ENCODE data around the gene BYSL. TPM values are rescaled to one million over a fixed set of nuclear protein-coding genes. Genes with fewer than 3 reads are reported as not detected.
"Not testable (repeated sequence)": the region's sequence is repeated elsewhere in the genome, so short reads cannot be mapped to it uniquely, and the experiment has no call there.

BYSL gene
- polyA plus RNA-seq, 1 donor from 2014 or later: 19.8 TPM

DNA sequence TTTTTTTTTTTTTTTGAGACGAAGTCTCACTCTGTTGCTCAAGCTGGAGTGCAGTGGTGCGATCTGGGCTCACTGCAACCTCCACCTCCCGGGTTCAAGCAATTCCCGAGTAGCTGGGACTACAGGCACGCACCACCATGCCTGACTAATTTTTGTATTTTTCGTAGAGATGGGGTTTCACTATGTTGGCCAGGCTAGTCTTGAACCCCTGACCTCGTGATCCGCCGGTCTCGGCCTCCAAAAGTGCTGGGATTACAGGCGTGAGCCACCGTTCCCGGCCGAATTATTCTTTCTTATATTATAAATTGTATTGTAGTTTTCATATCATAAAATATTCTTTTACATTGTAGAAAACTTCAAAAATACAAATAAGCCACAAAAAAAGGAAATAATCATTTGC is 21.6 kb downstream of the BYSL start:
- H3K9me3 ChIP-seq (ENCODE audit: low read length); H3K27me3 ChIP-seq (ENCODE audit: insufficient read depth, low read depth, low read length); H2AFZ ChIP-seq (ENCODE audit: low read depth, low read length); H4K20me1 ChIP-seq (ENCODE audit: insufficient read depth); H3K4me2 ChIP-seq (ENCODE audit: low read length); H3K27ac ChIP-seq (ENCODE audit: low read length); H3K9me2 ChIP-seq (ENCODE audit: insufficient read depth, low read length); H3K9ac ChIP-seq (ENCODE audit: low read length); H3F3A ChIP-seq (ENCODE audit: insufficient read depth, low read length, poor library complexity, severe bottlenecking); H3K4me3 ChIP-seq (ENCODE audit: low read length); H3K36me3 ChIP-seq (ENCODE audit: insufficient read depth, low read length); H3K79me2 ChIP-seq (replicated peaks; ENCODE audit: insufficient read depth, low read length): not testable (repeated sequence)

DNA sequence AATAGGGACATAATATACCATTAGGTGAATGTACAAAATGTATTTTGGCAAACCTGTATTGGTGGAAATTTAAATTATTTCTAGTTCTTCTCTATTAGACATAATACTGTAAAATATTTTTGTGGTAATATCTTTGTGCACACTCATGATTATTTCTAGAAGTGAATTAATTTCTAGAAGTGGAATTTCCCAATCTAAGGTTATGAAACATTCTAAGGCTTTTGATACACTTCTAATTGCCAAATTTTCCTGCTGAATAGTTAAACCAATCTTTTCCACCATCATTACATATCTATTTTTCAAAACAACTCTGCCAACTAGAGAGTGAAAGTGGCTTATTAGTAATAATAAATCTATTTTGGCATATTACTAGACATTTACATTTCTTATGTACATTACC is 22.2 kb downstream of the BYSL start:
- no peaks in the 10 kb centered on the region for H3K9me3 ChIP-seq (ENCODE audit: low read length)
- no peak overlapping the region for H3K4me3 ChIP-seq (ENCODE audit: low read length)
- H3F3A ChIP-seq (ENCODE audit: insufficient read depth, low read length, poor library complexity, severe bottlenecking): no peaks in the 10 kb centered on the region
- H3K9ac ChIP-seq (ENCODE audit: low read length): no peak overlapping the region
- H3K79me2 ChIP-seq (replicated peaks; ENCODE audit: insufficient read depth, low read length): no peaks in the 10 kb centered on the region
- H3K36me3 ChIP-seq (ENCODE audit: insufficient read depth, low read length): no peaks in the 10 kb centered on the region
- no peak overlapping the region for H3K27ac ChIP-seq (ENCODE audit: low read length)
- no peaks in the 10 kb centered on the region for H4K20me1 ChIP-seq (ENCODE audit: insufficient read depth)
- H3K9me2 ChIP-seq (ENCODE audit: insufficient read depth, low read length): no peaks in the 10 kb centered on the region
- TF ChIP-seq MXI1 (conservative IDR thresholded peaks at IDR 0.05; ENCODE audit: poor library complexity, severe bottlenecking) (no peak), EZH2 (IDR thresholded peaks at IDR 0.05; ENCODE audit: borderline replicate concordance, insufficient read depth, low read length, poor library complexity, severe bottlenecking) (no peak), EP300 (conservative IDR thresholded peaks at IDR 0.05; ENCODE audit: poor library complexity, severe bottlenecking) (no peak), RAD21 (conservative IDR thresholded peaks at IDR 0.05) (no peak)
- TF ChIP-seq, protein P1, sequence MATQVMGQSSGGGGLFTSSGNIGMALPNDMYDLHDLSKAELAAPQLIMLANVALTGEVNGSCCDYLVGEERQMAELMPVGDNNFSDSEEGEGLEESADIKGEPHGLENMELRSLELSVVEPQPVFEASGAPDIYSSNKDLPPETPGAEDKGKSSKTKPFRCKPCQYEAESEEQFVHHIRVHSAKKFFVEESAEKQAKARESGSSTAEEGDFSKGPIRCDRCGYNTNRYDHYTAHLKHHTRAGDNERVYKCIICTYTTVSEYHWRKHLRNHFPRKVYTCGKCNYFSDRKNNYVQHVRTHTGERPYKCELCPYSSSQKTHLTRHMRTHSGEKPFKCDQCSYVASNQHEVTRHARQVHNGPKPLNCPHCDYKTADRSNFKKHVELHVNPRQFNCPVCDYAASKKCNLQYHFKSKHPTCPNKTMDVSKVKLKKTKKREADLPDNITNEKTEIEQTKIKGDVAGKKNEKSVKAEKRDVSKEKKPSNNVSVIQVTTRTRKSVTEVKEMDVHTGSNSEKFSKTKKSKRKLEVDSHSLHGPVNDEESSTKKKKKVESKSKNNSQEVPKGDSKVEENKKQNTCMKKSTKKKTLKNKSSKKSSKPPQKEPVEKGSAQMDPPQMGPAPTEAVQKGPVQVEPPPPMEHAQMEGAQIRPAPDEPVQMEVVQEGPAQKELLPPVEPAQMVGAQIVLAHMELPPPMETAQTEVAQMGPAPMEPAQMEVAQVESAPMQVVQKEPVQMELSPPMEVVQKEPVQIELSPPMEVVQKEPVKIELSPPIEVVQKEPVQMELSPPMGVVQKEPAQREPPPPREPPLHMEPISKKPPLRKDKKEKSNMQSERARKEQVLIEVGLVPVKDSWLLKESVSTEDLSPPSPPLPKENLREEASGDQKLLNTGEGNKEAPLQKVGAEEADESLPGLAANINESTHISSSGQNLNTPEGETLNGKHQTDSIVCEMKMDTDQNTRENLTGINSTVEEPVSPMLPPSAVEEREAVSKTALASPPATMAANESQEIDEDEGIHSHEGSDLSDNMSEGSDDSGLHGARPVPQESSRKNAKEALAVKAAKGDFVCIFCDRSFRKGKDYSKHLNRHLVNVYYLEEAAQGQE (IDR thresholded peaks at IDR 0.05; ENCODE audit: borderline replicate concordance): no peak
- TF ChIP-seq, protein P2, sequence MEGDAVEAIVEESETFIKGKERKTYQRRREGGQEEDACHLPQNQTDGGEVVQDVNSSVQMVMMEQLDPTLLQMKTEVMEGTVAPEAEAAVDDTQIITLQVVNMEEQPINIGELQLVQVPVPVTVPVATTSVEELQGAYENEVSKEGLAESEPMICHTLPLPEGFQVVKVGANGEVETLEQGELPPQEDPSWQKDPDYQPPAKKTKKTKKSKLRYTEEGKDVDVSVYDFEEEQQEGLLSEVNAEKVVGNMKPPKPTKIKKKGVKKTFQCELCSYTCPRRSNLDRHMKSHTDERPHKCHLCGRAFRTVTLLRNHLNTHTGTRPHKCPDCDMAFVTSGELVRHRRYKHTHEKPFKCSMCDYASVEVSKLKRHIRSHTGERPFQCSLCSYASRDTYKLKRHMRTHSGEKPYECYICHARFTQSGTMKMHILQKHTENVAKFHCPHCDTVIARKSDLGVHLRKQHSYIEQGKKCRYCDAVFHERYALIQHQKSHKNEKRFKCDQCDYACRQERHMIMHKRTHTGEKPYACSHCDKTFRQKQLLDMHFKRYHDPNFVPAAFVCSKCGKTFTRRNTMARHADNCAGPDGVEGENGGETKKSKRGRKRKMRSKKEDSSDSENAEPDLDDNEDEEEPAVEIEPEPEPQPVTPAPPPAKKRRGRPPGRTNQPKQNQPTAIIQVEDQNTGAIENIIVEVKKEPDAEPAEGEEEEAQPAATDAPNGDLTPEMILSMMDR (IDR thresholded peaks at IDR 0.05; ENCODE audit: poor library complexity, severe bottlenecking): no peak
- no peak overlapping the region for H2AFZ ChIP-seq (ENCODE audit: low read depth, low read length)
- no peaks in the 10 kb centered on the region for H3K27me3 ChIP-seq (ENCODE audit: insufficient read depth, low read depth, low read length)
- no peak overlapping the region for H3K4me2 ChIP-seq (ENCODE audit: low read length)

DNA sequence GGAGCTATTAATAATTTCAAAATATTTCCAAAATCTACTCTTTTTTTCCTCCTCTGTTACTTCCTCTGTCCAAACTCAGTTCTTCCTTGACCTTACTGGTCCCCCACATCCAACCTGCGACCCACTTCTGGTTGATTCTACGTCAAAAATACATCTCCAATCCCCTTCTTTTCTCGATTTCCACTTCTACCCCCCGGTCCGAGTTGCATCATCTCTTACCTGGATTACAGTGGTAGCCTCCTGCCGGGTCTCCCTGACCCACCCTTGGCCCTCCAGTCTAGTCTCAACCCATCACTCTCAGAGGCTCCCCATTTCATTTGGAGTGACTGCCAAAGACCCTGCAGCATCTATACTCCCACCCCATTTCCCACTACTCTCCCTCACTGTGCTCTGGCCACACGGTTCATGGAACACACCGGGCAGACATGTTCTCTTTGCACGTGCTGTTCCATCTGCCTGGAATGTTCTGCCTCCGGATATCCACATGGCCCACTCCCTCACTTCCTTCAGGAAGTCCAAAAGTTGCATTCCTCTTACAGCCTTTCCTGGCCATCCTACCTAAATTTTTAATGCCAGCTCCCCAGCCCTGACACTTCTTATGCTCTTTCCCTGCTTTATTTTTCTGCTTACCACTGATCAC is 26.4 kb downstream of the BYSL start:
- Histone ChIP-seq H3K4me3 (ENCODE audit: low read length) (no peak overlapping the region), H3K36me3 (ENCODE audit: insufficient read depth, low read length) (no peaks in the 10 kb centered on the region), H3K9me3 (ENCODE audit: low read length) (no peaks in the 10 kb centered on the region), H3F3A (ENCODE audit: insufficient read depth, low read length, poor library complexity, severe bottlenecking) (no peaks in the 10 kb centered on the region), H4K20me1 (ENCODE audit: insufficient read depth) (no peaks in the 10 kb centered on the region), H3K27me3 (ENCODE audit: insufficient read depth, low read depth, low read length) (no peaks in the 10 kb centered on the region), H3K9ac (ENCODE audit: low read length) (no peak overlapping the region), H3K9me2 (ENCODE audit: insufficient read depth, low read length) (no peaks in the 10 kb centered on the region), H3K27ac (ENCODE audit: low read length) (no peak overlapping the region), H3K4me2 (ENCODE audit: low read length) (no peak overlapping the region), H2AFZ (ENCODE audit: low read depth, low read length) (no peak overlapping the region), H3K79me2 (replicated peaks; ENCODE audit: insufficient read depth, low read length) (no peaks in the 10 kb centered on the region)
- no peak for TF ChIP-seq SMC3 (conservative IDR thresholded peaks at IDR 0.05; ENCODE audit: poor library complexity)
- TF ChIP-seq, protein P2 (IDR thresholded peaks at IDR 0.05; ENCODE audit: poor library complexity, severe bottlenecking): no peak
- TF ChIP-seq EZH2 (IDR thresholded peaks at IDR 0.05; ENCODE audit: borderline replicate concordance, insufficient read depth, low read length, poor library complexity, severe bottlenecking): no peak
- no peak for TF ChIP-seq RAD21 (conservative IDR thresholded peaks at IDR 0.05)
